Measurements from ENCODE around the gene CDC73. TPM values are rescaled to one million over a fixed set of nuclear protein-coding genes. Genes with fewer than 3 reads are reported as not detected.
"Not testable (repeated sequence)": the region's sequence is repeated elsewhere in the genome, so short reads cannot be mapped to it uniquely, and the experiment has no call there.

CDC73 gene
- total and polyA plus RNA-seq, 2 of the 13 experiments (the other 11 are each of a cell fraction or from before 2014, with no cell fraction given), result 20.2 to 26.3 TPM

- in situ Hi-C loops (cut with HindIII; ENCODE audit: extremely low pct_ligation_motif_present, low pct_unique_long_range_greater_than_20kb), result no loop called here
- WGBS (ENCODE audit: low lambda C conversion rate), result 79% methylated on average over 4 of the region's 4 CpGs
- ATAC-seq, result no peak
- intact Hi-C loops (cut with micrococcal nuclease; ENCODE audit: unreplicated experiment), result no loop called here
- no peak for FAIRE-seq
- no peak overlapping the region for H2AFZ ChIP-seq (ENCODE audit: low read length)
- no peaks in the 10 kb centered on the region for H3K79me2 ChIP-seq (ENCODE audit: insufficient read depth, low read length)
- H3K27me3 ChIP-seq (ENCODE audit: control insufficient read depth in 1 of 2, insufficient read depth in 2 of 2, low read length in 2 of 2), result no peaks in the 10 kb centered on the region
- no peaks in the 10 kb centered on the region for H3K4me1 ChIP-seq (ENCODE audit: insufficient read depth, low read length)
- CTCF ChIA-PET (ENCODE audit: low intra/inter-chr PET ratio, low total read pairs), result no interaction called here
- H3K36me3 ChIP-seq (replicated peaks in 1 of 2; ENCODE audit: control insufficient read depth in 1 of 2, insufficient read depth in 2 of 2, low read length in 2 of 2), result no peaks in the 10 kb centered on the region
- no peak overlapping the region for H3K4me3 ChIP-seq (replicated peaks in 1 of 3; ENCODE audit: insufficient read depth in 1 of 3, low read depth in 2 of 3, low read length in 3 of 3)
- POLR2A ChIA-PET, result no interaction called here
- H3K4me2 ChIP-seq (ENCODE audit: low read depth, low read length), result no peak overlapping the region
- no TSS peak for BruUV-seq (replicated peaks)
- no peak for DNase-seq (ENCODE audit: low spot score)
- TF ChIP-seq IRX3 (CRISPR knock-in tag; IDR thresholded peaks at IDR 0.05; ENCODE audit: borderline replicate concordance, low read depth), result no peak
- no peak for TF ChIP-seq SUZ12 (IDR thresholded peaks at IDR 0.05; ENCODE audit: low read depth, low read length)
- 0 out of 4 replicates have a peak, but pooled peaks of 1 of the 2 experiments have one; percentile 8 for TF ChIP-seq MAFK (conservative IDR thresholded peaks at IDR 0.05 in 1 of 2, IDR thresholded peaks at IDR 0.05 in 1 of 2; ENCODE audit: low read length in 2 of 2)
- TF ChIP-seq, protein P1, sequence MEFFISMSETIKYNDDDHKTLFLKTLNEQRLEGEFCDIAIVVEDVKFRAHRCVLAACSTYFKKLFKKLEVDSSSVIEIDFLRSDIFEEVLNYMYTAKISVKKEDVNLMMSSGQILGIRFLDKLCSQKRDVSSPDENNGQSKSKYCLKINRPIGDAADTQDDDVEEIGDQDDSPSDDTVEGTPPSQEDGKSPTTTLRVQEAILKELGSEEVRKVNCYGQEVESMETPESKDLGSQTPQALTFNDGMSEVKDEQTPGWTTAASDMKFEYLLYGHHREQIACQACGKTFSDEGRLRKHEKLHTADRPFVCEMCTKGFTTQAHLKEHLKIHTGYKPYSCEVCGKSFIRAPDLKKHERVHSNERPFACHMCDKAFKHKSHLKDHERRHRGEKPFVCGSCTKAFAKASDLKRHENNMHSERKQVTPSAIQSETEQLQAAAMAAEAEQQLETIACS (CRISPR knock-in tag; IDR thresholded peaks at IDR 0.05), result no peak
- no peak overlapping the region for H3K27ac ChIP-seq (ENCODE audit: extremely low read length, insufficient read depth, low read length)
- H4K20me1 ChIP-seq (ENCODE audit: insufficient read depth, low read length), result no peaks in the 10 kb centered on the region
- no peaks in the 10 kb centered on the region for H3K9me3 ChIP-seq (ENCODE audit: low read length)
- H3K9ac ChIP-seq (ENCODE audit: insufficient read depth, low read depth, low read length), result no peak overlapping the region
Measured at GRCh38 chr1:193264313-193265065, 142.7 kb downstream of the CDC73 start.

GRCh38 chr1:193265716-193266115, 143.9 kb downstream of the CDC73 start:
- no peaks in the 10 kb centered on the region for H3K36me3 ChIP-seq (replicated peaks in 1 of 2; ENCODE audit: control insufficient read depth in 1 of 2, insufficient read depth in 2 of 2, low read length in 2 of 2)
- no peaks in the 10 kb centered on the region for H4K20me1 ChIP-seq (ENCODE audit: insufficient read depth, low read length)
- no peak overlapping the region for H3K9ac ChIP-seq (ENCODE audit: insufficient read depth, low read depth, low read length)
- no peaks in the 10 kb centered on the region for H3K79me2 ChIP-seq (ENCODE audit: insufficient read depth, low read length)
- in situ Hi-C loops (cut with HindIII; ENCODE audit: extremely low pct_ligation_motif_present, low pct_unique_long_range_greater_than_20kb), result no loop called here
- no peak overlapping the region for H3K4me3 ChIP-seq (replicated peaks in 1 of 3; ENCODE audit: insufficient read depth in 1 of 3, low read depth in 2 of 3, low read length in 3 of 3)
- no peaks in the 10 kb centered on the region for H3K9me3 ChIP-seq (ENCODE audit: low read length)
- no peaks in the 10 kb centered on the region for H3K27me3 ChIP-seq (ENCODE audit: control insufficient read depth in 1 of 2, insufficient read depth in 2 of 2, low read length in 2 of 2)
- intact Hi-C loops (cut with micrococcal nuclease; ENCODE audit: unreplicated experiment), result no loop called here
- no peaks in the 10 kb centered on the region for H3K4me1 ChIP-seq (ENCODE audit: insufficient read depth, low read length)
- FAIRE-seq, result no peak
- H2AFZ ChIP-seq (ENCODE audit: low read length), result no peak overlapping the region
- no peak for TF ChIP-seq SP2 (CRISPR knock-in tag; IDR thresholded peaks at IDR 0.05)
- no peak for TF ChIP-seq HNRNPK (IDR thresholded peaks at IDR 0.05; ENCODE audit: low read depth, low read length, poor library complexity, severe bottlenecking)
- no TSS peak for BruUV-seq (replicated peaks)
- POLR2A ChIA-PET, result no interaction called here
- H3K4me2 ChIP-seq (ENCODE audit: low read depth, low read length), result no peak overlapping the region
- no peak overlapping the region for H3K27ac ChIP-seq (ENCODE audit: extremely low read length, insufficient read depth, low read length)
- WGBS (ENCODE audit: low lambda C conversion rate), result 97% methylated on average over 1 of the region's 1 CpG
- CTCF ChIA-PET (ENCODE audit: low intra/inter-chr PET ratio, low total read pairs), result no interaction called here
- no peak for ATAC-seq
- DNase-seq (ENCODE audit: low spot score), result no peak

GRCh38 chr1:193266794-193267193, 145.0 kb downstream of the CDC73 start:
- H3K4me3 ChIP-seq (replicated peaks in 1 of 3; ENCODE audit: insufficient read depth in 1 of 3, low read depth in 2 of 3, low read length in 3 of 3); ATAC-seq; H3K27ac ChIP-seq (ENCODE audit: extremely low read length, insufficient read depth, low read length); intact Hi-C loops (cut with micrococcal nuclease; ENCODE audit: unreplicated experiment); H3K4me1 ChIP-seq (ENCODE audit: insufficient read depth, low read length); DNase-seq (ENCODE audit: low spot score); H3K9ac ChIP-seq (ENCODE audit: insufficient read depth, low read depth, low read length); H4K20me1 ChIP-seq (ENCODE audit: insufficient read depth, low read length); H3K9me3 ChIP-seq (ENCODE audit: low read length); BruUV-seq (replicated peaks); H2AFZ ChIP-seq (ENCODE audit: low read length); H3K79me2 ChIP-seq (ENCODE audit: insufficient read depth, low read length); FAIRE-seq; H3K36me3 ChIP-seq (replicated peaks in 1 of 2; ENCODE audit: control insufficient read depth in 1 of 2, insufficient read depth in 2 of 2, low read length in 2 of 2); CTCF ChIA-PET (ENCODE audit: low intra/inter-chr PET ratio, low total read pairs); POLR2A ChIA-PET; H3K4me2 ChIP-seq (ENCODE audit: low read depth, low read length); in situ Hi-C loops (cut with HindIII; ENCODE audit: extremely low pct_ligation_motif_present, low pct_unique_long_range_greater_than_20kb); H3K27me3 ChIP-seq (ENCODE audit: control insufficient read depth in 1 of 2, insufficient read depth in 2 of 2, low read length in 2 of 2): not testable (repeated sequence)
- 97% methylated on average over 7 of the region's 7 CpGs for WGBS (ENCODE audit: low lambda C conversion rate)

Data from HepG2 (cell line).